HG02884 (cell line): ENCODE measurements around the gene PRR20B.
"Not testable (repeated sequence)": the region's sequence is repeated elsewhere in the genome, so short reads cannot be mapped to it uniquely, and the experiment has no call there.

Experiments
- ATAC-seq: cut with Tn5 transposase; IDR thresholded peaks from one replicate; pipeline ENCODE4 v1.9.1; 2021; ENCODE audit warnings: mild to moderate bottlenecking, moderate library complexity; ENCODE audit not compliant: unreplicated experiment

PRR20B gene

DNA sequence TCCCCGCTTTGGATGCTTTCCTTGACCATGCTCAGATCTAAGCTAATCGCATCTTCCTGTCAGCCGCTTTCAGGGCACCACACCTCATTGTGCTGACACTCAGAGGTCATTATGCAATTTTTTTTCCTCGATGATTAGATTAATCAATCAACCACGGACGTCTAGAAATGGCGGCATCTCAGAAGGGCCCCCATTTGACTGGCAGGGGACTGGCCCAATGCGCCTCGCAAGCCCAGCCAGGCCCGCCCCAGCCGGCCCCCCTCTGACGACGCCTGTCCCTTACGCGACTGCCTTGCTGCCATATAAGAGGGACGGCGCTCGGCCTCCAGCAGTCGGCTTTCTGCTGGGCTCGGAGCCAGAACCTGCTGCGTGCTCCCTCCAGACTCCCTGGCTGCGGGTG, at the start of gene PRR20B:
PRR20B (plus strand) TSS at position 301 of the 400 bp plus-strand sequence. CDS start 387 bp downstream, outside the sequence.
- not testable (repeated sequence) for ATAC-seq

DNA sequence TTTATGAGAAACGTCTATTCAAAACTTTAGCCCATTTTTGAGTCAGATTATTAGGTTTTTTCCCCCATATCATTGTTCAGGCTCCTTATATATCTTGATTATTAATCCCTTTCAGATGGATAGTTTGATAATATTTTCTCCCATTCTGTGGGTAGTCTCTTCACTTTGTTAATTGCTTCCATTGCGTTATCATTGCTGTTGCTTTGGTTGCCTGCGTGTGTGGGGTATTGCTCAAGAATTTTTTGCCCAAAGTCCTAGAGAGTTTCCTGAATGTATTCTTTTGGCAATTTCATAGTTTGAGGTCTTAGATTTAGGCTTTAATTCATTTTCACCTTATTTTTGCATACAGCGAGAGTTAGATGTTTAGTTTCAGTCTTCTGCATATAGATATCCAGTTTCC, 32.3 kb upstream of the PRR20B start:
- no peak for ATAC-seq

DNA sequence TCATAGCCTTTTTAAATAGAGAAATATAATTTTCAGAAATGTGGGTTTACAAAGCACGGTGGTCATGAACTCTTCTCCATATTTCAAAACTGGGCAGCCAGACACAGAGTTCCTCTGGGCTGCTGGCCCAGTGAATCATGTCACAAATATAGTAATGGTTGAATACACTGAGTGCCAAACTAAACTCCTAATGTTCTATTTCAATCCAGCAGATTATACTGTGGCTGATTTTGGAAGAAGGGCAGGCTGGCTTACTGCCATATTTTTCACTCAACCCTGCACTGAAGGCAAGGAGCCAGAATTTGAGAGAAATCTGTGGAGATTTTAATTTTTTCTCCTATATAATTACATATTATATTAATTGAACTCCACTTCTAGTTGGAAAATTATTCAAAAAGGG, 23.6 kb upstream of the PRR20B start:
- ATAC-seq = no peak

DNA sequence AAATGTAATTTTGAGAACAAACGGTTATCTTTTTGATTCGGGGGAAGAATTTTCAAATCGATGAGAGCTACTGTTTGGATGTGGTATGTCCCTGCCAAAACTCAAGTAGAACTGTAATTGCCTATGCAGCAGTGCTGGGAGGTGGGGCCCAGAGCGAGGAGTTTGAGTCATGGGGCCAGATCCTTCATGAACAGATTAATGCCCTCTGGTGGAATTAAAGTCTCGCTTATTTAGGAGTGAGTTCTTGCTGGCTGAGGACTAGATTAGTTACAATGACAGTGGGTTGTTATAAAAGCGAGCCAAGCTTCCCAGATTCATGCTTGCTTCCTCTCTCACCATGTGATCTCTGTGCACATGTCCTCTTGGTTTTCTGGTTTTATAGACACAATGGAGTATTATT, 18.4 kb upstream of the PRR20B start:
- no peak for ATAC-seq

DNA sequence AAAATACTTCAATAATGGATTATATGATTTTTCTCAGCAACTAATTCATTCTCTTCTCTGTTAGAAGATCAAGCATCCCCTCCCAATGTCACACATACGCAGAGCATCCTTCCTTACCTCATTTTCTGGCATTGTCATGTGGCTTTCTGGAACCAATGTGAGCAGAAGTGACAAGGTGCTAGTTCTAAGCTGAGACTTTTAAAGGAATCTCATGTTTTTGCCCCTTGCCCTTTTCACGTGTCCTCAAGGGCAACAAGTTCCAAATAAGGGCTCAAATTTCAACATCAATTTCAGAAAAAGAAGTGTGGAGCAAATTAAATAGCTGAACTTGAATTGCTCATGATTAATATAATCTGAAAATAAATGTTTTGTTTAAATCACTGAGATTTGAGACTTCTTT, 11.2 kb upstream of the PRR20B start:
- ATAC-seq = no peak

DNA sequence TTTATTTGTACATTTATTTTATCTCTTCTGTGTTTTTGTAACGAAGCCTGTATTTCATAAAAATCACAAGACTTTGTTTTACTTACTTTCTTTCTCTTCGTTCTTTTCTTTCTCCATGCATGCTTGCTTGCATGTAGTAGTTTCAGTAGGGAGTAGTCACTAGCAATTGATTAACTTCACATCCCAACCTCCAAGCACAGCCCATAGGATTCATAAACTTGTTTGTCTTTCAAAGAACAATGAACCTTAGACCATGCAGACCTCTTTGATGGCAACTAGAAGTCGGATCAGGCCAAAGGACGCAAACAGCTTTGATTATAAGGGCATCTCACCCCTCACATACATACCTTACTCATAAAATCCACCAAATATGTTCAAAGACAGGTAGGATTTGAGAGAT, 9.7 kb upstream of the PRR20B start:
- ATAC-seq = no peak

DNA sequence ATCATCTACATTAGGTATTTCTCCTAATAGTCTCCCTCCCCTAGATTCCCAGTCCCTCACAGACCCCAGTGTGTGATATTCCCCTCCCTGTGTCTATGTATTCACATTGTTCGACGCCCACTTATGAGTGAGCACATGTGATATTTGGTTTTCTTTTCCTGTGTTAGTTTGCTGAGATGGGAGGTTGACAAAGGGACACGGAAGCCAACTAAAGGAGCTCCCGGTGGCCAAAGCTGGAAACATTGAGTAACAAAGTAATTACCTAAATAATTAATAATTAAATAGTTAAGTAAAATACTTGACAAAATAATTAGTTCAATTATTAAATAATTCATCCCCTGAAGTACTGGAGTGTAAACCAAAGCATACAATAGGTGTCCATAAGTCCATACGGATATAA, 8.3 kb upstream of the PRR20B start:
- ATAC-seq = no peak

DNA sequence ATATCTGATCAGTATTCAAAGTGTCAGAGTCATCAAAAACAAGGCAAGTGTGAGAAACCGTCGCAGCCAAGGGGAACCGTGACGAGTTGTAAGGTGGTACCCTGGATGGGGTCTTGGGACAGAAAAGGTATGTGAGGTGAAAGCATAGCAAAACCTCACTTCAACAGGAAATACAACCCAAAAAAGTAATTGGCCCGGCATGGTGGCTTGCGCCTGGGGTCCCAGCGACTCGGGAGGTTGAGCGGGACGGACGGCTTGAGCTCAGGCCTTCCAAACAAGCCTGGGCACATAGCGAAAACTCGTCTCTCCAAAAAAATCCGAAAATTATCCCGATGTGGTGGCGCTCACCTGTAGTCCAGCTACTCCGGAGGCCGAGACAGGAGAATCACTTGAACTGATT, 7.5 kb upstream of the PRR20B start:
- not testable (repeated sequence) for ATAC-seq

DNA sequence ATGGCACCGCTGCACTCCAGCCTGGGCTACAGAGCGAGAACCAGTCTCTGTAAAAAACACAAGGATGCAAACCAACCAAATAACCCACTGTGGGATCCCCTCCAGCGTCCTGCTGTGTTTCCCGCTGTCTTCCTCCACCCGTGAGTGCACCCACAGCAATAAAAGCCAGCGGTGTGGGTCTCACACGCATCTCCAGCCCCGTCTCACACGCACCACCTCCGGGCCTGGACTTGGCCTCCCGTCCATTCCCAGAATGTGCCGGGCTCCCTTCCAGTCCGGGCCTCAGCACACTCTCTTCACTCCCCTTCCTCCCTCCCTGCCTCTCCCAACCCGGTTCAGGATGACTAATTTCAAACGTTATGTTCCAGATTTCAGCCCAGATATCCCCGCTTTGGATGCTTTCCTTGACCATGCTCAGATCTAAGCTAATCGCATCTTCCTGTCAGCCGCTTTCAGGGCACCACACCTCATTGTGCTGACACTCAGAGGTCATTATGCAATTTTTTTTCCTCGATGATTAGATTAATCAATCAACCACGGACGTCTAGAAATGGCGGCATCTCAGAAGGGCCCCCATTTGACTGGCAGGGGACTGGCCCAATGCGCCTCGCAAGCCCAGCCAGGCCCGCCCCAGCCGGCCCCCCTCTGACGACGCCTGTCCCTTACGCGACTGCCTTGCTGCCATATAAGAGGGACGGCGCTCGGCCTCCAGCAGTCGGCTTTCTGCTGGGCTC, 6.9 kb upstream of the PRR20B start, which contains the start of gene PRR20A:
PRR20A (plus strand) TSS at position 684 of the 734 bp plus-strand sequence. CDS start 387 bp downstream, outside the sequence.
- ATAC-seq = not testable (repeated sequence)

DNA sequence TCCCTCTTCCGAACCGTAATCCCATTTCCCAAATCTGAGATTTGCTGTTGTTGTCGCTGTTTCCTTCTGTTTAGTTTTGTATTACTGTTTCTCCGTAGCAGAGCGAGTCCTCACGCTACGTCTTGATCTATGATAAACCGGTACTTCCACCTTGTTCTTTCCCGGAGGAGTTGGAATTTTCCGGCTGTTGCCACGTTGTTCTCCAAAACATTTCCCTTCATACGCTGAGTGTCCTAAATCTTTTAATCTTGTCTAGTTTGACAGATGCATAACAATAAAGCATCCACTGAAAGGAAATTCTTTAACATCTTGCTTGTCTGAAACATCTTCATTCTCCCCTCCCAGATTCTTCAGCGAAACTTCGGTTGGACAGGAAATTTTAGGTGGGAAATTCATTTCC, 818 bp downstream of the PRR20B start:
- not testable (repeated sequence) for ATAC-seq

DNA sequence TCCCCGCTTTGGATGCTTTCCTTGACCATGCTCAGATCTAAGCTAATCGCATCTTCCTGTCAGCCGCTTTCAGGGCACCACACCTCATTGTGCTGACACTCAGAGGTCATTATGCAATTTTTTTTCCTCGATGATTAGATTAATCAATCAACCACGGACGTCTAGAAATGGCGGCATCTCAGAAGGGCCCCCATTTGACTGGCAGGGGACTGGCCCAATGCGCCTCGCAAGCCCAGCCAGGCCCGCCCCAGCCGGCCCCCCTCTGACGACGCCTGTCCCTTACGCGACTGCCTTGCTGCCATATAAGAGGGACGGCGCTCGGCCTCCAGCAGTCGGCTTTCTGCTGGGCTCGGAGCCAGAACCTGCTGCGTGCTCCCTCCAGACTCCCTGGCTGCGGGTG, 6.5 kb downstream of the PRR20B start, which contains the start of gene PRR20C:
PRR20C (plus strand) TSS at position 301 of the 400 bp plus-strand sequence. CDS start 387 bp downstream, outside the sequence.
- ATAC-seq = not testable (repeated sequence)

DNA sequence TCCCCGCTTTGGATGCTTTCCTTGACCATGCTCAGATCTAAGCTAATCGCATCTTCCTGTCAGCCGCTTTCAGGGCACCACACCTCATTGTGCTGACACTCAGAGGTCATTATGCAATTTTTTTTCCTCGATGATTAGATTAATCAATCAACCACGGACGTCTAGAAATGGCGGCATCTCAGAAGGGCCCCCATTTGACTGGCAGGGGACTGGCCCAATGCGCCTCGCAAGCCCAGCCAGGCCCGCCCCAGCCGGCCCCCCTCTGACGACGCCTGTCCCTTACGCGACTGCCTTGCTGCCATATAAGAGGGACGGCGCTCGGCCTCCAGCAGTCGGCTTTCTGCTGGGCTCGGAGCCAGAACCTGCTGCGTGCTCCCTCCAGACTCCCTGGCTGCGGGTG, 13.0 kb downstream of the PRR20B start, which contains the start of gene PRR20D:
PRR20D (plus strand) TSS at position 301 of the 400 bp plus-strand sequence. CDS start 387 bp downstream, outside the sequence.
- ATAC-seq = not testable (repeated sequence)

DNA sequence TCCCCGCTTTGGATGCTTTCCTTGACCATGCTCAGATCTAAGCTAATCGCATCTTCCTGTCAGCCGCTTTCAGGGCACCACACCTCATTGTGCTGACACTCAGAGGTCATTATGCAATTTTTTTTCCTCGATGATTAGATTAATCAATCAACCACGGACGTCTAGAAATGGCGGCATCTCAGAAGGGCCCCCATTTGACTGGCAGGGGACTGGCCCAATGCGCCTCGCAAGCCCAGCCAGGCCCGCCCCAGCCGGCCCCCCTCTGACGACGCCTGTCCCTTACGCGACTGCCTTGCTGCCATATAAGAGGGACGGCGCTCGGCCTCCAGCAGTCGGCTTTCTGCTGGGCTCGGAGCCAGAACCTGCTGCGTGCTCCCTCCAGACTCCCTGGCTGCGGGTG, 19.6 kb downstream of the PRR20B start, which contains the start of gene PRR20E:
PRR20E (plus strand) TSS at position 301 of the 400 bp plus-strand sequence. CDS start 387 bp downstream, outside the sequence.
- ATAC-seq = not testable (repeated sequence)

DNA sequence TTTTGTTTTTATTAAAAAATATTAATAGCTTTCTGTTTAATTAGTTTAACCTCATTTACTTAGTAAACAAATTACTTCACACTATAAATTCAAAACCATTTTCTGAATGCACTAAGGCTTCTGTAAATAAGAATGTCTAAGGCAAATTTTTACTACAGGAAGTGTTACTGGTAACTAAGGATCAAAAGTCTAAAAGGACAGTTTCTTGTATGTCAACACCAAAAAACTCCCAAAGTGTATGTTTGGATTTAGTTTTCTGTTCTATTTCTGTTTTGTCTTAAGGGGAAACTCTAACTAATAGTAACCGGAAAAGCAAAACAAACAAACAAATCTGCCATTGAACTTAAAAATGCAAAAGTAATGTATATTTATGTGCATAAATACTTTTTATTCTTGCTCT, 44.4 kb downstream of the PRR20B start:
- no peak for ATAC-seq
